Astrocyte (in vitro differentiated cells and primary cell): ENCODE measurements around the gene KIF1C. TPM values are rescaled to one million over a fixed set of nuclear protein-coding genes. Genes with fewer than 3 reads are reported as not detected.
A peak's percentile ranks its signal among the peaks of the same experiment; 100 is the strongest.

ENCODE experiments used
- DNase-seq: peaks from one replicate; pipeline ENCODE4 v3.0.0-alpha.2; 2010; ENCODE audit warnings: low read depth
- FAIRE-seq: peaks from 2 replicates; lab custom pipeline; 2011; peaks lifted over from hg19 to GRCh38; lab: Jason Lieb, UNC
- H2AFZ ChIP-seq: 2 replicates; pipeline ENCODE4 v1.6.0; 2012; ENCODE audit warnings: low read depth, low read length, inconsistent platforms
- H3K27ac ChIP-seq: 2 replicates; pipeline ENCODE4 v1.5.1; 2011; ENCODE audit warnings: low read depth, low read length, inconsistent platforms
- H3K27me3 ChIP-seq: 2 replicates; pipeline ENCODE4 v1.6.0; 2011; ENCODE audit warnings: low read length, inconsistent platforms; ENCODE audit not compliant: insufficient read depth
- H3K36me3 ChIP-seq: 2 replicates; pipeline ENCODE4 v1.5.1; 2011; ENCODE audit warnings: low read length, inconsistent platforms; ENCODE audit not compliant: insufficient read depth
- H3K4me1 ChIP-seq: 2 replicates; pipeline ENCODE4 v1.5.1; 2011; ENCODE audit warnings: low read length, inconsistent platforms; ENCODE audit not compliant: insufficient read depth
- H3K4me2 ChIP-seq: 2 replicates; pipeline ENCODE4 v1.6.0; 2012; ENCODE audit warnings: low read length, inconsistent platforms
- H3K4me3 ChIP-seq: 2 replicates; pipeline ENCODE4 v1.5.1; 2011; ENCODE audit warnings: low read depth, mild to moderate bottlenecking, low read length, inconsistent platforms; ENCODE audit not compliant: insufficient read depth
- H3K79me2 ChIP-seq: 2 replicates; pipeline ENCODE4 v1.6.0; 2012; ENCODE audit warnings: mild to moderate bottlenecking, low read length, inconsistent platforms; ENCODE audit not compliant: insufficient read depth
- H3K9ac ChIP-seq: 2 replicates; pipeline ENCODE4 v1.6.0; 2012; ENCODE audit warnings: mild to moderate bottlenecking, low read length, inconsistent platforms
- H3K9me3 ChIP-seq: 2 replicates; pipeline ENCODE4 v1.5.1; 2012; ENCODE audit warnings: low read depth, mild to moderate bottlenecking, low read length, inconsistent platforms; ENCODE audit not compliant: insufficient read depth
- H4K20me1 ChIP-seq: 2 replicates; pipeline ENCODE4 v1.6.0; 2012; ENCODE audit warnings: low read length, inconsistent platforms; ENCODE audit not compliant: insufficient read depth
- H3K27ac Mint-ChIP-seq: one replicate; pipeline ENCODE4 v1.8.0; 2021; ENCODE audit warnings: mild to moderate bottlenecking, mixed read lengths; ENCODE audit not compliant: unreplicated experiment
- H3K27me3 Mint-ChIP-seq: one replicate; pipeline ENCODE4 v1.8.0; 2021; ENCODE audit warnings: low read depth, mixed read lengths; ENCODE audit not compliant: unreplicated experiment
- H3K36me3 Mint-ChIP-seq: one replicate; pipeline ENCODE4 v1.8.0; 2021; ENCODE audit warnings: low read depth, mixed read lengths; ENCODE audit not compliant: unreplicated experiment
- H3K4me1 Mint-ChIP-seq: one replicate; pipeline ENCODE4 v1.8.0; 2021; ENCODE audit warnings: low read depth, mixed read lengths; ENCODE audit not compliant: unreplicated experiment
- H3K4me3 Mint-ChIP-seq: one replicate; pipeline ENCODE4 v1.8.0; 2021; ENCODE audit warnings: mild to moderate bottlenecking, moderate library complexity, mixed read lengths; ENCODE audit not compliant: unreplicated experiment
- H3K9me3 Mint-ChIP-seq: one replicate; pipeline ENCODE4 v1.8.0; 2021; ENCODE audit warnings: mild to moderate bottlenecking, mixed read lengths; ENCODE audit not compliant: unreplicated experiment
- EZH2 ChIP-seq: IDR thresholded peaks from 2 replicates; pipeline ENCODE4 v1.6.1; 2012; ENCODE audit warnings: mild to moderate bottlenecking, low read length, inconsistent platforms; ENCODE audit not compliant: insufficient read depth
- total RNA-seq: library from RNA; stranded (reverse); gene quantifications from 2 replicates; pipeline ENCODE4 v1.2.1, GENCODE V29; 2021
- TF ChIP-seq, protein P1 (sequence below): IDR thresholded peaks from 2 replicates; pipeline ENCODE4 v1.5.1; 2011; ENCODE audit warnings: low read depth, mild to moderate bottlenecking, inconsistent platforms, low read length, moderate library complexity; ENCODE audit not compliant: insufficient read depth

The KIF1C gene
- total RNA-seq, 1 donor from 2014 or later = 109 TPM

DNA sequence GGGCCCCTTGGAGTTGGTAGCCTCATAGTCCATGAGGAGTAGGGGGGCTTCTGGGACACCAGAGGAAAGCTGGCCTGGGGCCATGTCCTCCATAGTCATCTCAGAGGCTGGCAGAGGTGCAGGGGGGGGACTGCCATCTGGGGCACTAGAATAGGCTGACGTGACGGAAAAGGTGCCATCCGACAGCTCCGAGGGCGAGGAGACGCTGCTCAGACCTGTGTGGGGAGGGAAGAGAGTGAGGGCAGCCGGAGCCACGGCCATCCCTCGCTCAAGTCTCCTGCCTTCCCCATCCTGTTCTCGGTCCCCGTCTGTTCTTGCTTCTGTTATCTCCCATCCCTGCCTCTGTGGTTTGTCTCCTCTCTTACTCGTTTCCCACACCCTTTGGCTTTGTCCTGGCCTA is 25.4 kb upstream of the KIF1C start:
- no peak for FAIRE-seq
- no peak overlapping the region for H3K9ac ChIP-seq

DNA sequence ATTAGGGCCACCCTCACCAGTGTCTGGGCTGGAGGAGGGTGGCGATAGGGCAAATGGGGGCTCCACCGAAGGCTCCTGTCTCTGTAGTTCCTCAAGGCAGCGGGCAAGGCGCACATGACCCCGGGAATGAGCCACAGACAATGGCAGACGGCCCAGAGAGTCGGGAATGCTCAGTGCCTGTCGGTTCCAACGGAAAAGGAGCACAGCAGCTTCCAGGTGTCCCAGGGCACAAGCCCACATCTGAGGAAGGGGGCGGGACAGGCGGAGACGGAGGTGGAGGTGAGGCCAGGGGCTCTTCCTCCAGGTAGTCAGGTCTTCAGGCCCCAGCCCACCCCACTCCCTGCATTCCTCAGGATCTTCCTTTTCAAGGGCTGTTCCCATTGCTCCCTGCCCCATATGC is 25.0 kb upstream of the KIF1C start:
- H3K27ac ChIP-seq = no peak overlapping the region
- H3K4me3 ChIP-seq = no peak overlapping the region
- H3K9me3 ChIP-seq = no peaks in the 10 kb centered on the region
- no peaks in the 10 kb centered on the region for H3K9me3 Mint-ChIP-seq
- peaks cover 24% of the 10 kb centered on the region for H3K4me1 Mint-ChIP-seq
- TF ChIP-seq, protein P1, sequence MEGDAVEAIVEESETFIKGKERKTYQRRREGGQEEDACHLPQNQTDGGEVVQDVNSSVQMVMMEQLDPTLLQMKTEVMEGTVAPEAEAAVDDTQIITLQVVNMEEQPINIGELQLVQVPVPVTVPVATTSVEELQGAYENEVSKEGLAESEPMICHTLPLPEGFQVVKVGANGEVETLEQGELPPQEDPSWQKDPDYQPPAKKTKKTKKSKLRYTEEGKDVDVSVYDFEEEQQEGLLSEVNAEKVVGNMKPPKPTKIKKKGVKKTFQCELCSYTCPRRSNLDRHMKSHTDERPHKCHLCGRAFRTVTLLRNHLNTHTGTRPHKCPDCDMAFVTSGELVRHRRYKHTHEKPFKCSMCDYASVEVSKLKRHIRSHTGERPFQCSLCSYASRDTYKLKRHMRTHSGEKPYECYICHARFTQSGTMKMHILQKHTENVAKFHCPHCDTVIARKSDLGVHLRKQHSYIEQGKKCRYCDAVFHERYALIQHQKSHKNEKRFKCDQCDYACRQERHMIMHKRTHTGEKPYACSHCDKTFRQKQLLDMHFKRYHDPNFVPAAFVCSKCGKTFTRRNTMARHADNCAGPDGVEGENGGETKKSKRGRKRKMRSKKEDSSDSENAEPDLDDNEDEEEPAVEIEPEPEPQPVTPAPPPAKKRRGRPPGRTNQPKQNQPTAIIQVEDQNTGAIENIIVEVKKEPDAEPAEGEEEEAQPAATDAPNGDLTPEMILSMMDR = no peak
- no peak for TF ChIP-seq EZH2
- H3K27ac Mint-ChIP-seq = no peak overlapping the region
- peaks cover 41% of the 10 kb centered on the region for H3K79me2 ChIP-seq
- no peaks in the 10 kb centered on the region for H3K27me3 Mint-ChIP-seq
- FAIRE-seq (no peak), DNase-seq (no peak)
- no peak overlapping the region for H3K9ac ChIP-seq
- peaks cover 41% of the 10 kb centered on the region for H4K20me1 ChIP-seq
- H3K4me2 ChIP-seq = no peak overlapping the region
- H2AFZ ChIP-seq = no peak overlapping the region
- peaks cover 10% of the 10 kb centered on the region for H3K36me3 ChIP-seq
- H3K4me1 ChIP-seq = peaks cover 23% of the 10 kb centered on the region
- H3K4me3 Mint-ChIP-seq = no peak overlapping the region
- H3K27me3 ChIP-seq = no peaks in the 10 kb centered on the region
- peaks cover 32% of the 10 kb centered on the region for H3K36me3 Mint-ChIP-seq

More for the DNA sequence above, 25.4 kb upstream of the KIF1C start:
- DNase-seq = no peak
- H3K36me3 Mint-ChIP-seq = peaks cover 29% of the 10 kb centered on the region
- H3K4me1 ChIP-seq = peaks cover 23% of the 10 kb centered on the region
- no peak overlapping the region for H3K27ac ChIP-seq
- no peak overlapping the region for H3K4me2 ChIP-seq
- H2AFZ ChIP-seq = no peak overlapping the region
- peaks cover 24% of the 10 kb centered on the region for H3K4me1 Mint-ChIP-seq
- no peaks in the 10 kb centered on the region for H3K9me3 ChIP-seq
- H4K20me1 ChIP-seq = peaks cover 41% of the 10 kb centered on the region
- peaks cover 41% of the 10 kb centered on the region for H3K79me2 ChIP-seq
- H3K27me3 ChIP-seq = no peaks in the 10 kb centered on the region
- H3K9me3 Mint-ChIP-seq = no peaks in the 10 kb centered on the region
- H3K27ac Mint-ChIP-seq = no peak overlapping the region
- no peaks in the 10 kb centered on the region for H3K27me3 Mint-ChIP-seq
- H3K4me3 ChIP-seq = no peak overlapping the region
- no peak for TF ChIP-seq EZH2
- TF ChIP-seq, protein P1 = no peak
- no peak overlapping the region for H3K4me3 Mint-ChIP-seq
- H3K36me3 ChIP-seq = peaks cover 10% of the 10 kb centered on the region

DNA sequence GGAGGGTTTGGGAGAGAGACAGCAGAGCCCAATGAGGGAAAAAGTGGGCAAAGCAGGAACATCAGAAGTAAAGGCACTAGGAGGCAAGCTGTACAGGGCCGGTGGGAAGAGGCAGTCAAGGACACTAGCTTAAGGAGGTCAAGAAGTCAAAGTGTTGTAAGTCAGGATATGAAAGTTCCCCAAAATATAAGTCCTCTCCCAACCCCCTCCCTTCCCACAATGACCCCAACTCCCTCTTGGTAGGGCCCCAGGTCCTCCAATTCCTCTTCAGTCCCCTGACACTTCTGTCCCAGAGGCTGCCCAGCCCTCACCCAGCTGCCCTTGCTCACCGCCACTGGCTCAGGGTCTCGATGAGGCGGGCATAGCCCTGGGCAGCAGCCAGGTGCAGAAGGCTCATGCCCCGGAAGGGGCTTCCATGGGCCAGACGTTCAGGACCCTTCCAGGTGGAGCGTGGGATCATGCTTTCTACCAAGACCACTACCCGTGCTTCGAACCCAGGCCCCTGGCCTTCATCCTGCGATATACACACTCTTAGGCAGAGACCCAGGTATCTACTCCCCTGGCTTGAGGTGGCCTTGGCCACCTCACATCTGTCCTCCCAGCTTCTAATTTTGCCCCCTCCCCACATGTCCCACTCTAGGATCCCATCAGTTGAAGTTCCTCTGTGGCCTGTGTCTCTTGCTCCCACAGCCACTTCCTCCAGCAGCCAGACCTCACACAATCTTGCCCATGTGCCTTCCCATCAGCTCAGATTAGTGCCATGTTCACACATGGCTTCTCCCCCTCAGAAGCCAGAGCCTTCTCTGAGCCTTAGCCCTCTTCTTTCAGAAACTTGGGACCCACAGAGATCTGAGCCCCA is 24.3 kb upstream of the KIF1C start:
- Mint-ChIP-seq H3K4me1 (peaks cover 24% of the 10 kb centered on the region), H3K27ac (peak overlapping the region; percentile 58), H3K36me3 (peaks cover 37% of the 10 kb centered on the region), H3K4me3 (no peak overlapping the region), H3K27me3 (no peaks in the 10 kb centered on the region), H3K9me3 (no peaks in the 10 kb centered on the region)
- Histone ChIP-seq H3K27me3 (no peaks in the 10 kb centered on the region), H3K4me2 (no peak overlapping the region), H3K4me3 (no peak overlapping the region), H3K36me3 (peaks cover 12% of the 10 kb centered on the region), H2AFZ (no peak overlapping the region), H3K27ac (no peak overlapping the region), H3K9me3 (no peaks in the 10 kb centered on the region), H3K9ac (no peak overlapping the region), H3K79me2 (peaks cover 36% of the 10 kb centered on the region), H4K20me1 (peaks cover 44% of the 10 kb centered on the region), H3K4me1 (peaks cover 19% of the 10 kb centered on the region)
- no peak for FAIRE-seq
- no peak for DNase-seq
- TF ChIP-seq, protein P1 = no peak
- no peak for TF ChIP-seq EZH2
